Parathyroid adenoma (tissue), 2 donors: ENCODE data around the gene SRSF6.
"Not testable (repeated sequence)": the region's sequence is repeated elsewhere in the genome, so short reads cannot be mapped to it uniquely, and the experiment has no call there.

Experiments used
- H2AFZ ChIP-seq: fragments of 300-600 bp; sonication (generic); one replicate; pipeline ENCODE4 v1.7.0; 2017; ENCODE audit warnings: antibody characterized with exemption, mild to moderate bottlenecking
- H3K27ac ChIP-seq: fragments of 300-600 bp; sonication (generic); one replicate; pipeline ENCODE4 v1.7.0; 2017
- H3K27me3 ChIP-seq: fragments of 300-600 bp; sonication (generic); one replicate; pipeline ENCODE4 v1.7.0; 2017; ENCODE audit warnings: low read length; ENCODE audit not compliant: control insufficient read depth, insufficient read depth
- H3K36me3 ChIP-seq: fragments of 300-600 bp; sonication (generic); one replicate; pipeline ENCODE4 v1.7.0; 2017; ENCODE audit warnings: low read length; ENCODE audit not compliant: control insufficient read depth, insufficient read depth
- H3K4me1 ChIP-seq: fragments of 300-600 bp; sonication (generic); one replicate; pipeline ENCODE4 v1.7.0; 2017; ENCODE audit warnings: control low read depth
- H3K4me2 ChIP-seq: fragments of 300-600 bp; sonication (generic); one replicate; pipeline ENCODE4 v1.7.0; 2017; ENCODE audit warnings: low read length
- H3K4me3 ChIP-seq: fragments of 300-600 bp; sonication (generic); one replicate; pipeline ENCODE4 v1.7.0; 2017; ENCODE audit warnings: low read depth, low read length
- H3K79me2 ChIP-seq: fragments of 300-600 bp; sonication (generic); one replicate; pipeline ENCODE4 v1.7.0; 2017; ENCODE audit warnings: control low read depth
- H3K9ac ChIP-seq: fragments of 300-600 bp; sonication (generic); one replicate; pipeline ENCODE4 v1.7.0; 2017; ENCODE audit warnings: mild to moderate bottlenecking
- H3K9me3 ChIP-seq: fragments of 300-600 bp; sonication (generic); one replicate; pipeline ENCODE4 v1.7.0; 2017; ENCODE audit warnings: low read length; ENCODE audit not compliant: control insufficient read depth
- CTCF ChIP-seq: fragments of 300-600 bp; sonication (generic); IDR thresholded peaks from one replicate; pipeline ENCODE4 v1.7.0; 2017; ENCODE audit warnings: antibody characterized with exemption, mild to moderate bottlenecking
- donor health status: primary hyperparathyroidism.

SRSF6 gene

GRCh38 chr20:43416591-43417228, 41.0 kb upstream of the SRSF6 start:
- Histone ChIP-seq H3K36me3 (no peaks in the 10 kb centered on the region), H3K4me3 (no peak overlapping the region), H3K27ac (no peak overlapping the region), H3K79me2 (no peaks in the 10 kb centered on the region), H3K4me2 (no peak overlapping the region), H3K9me3 (no peaks in the 10 kb centered on the region), H2AFZ (no peak overlapping the region), H3K4me1 (no peaks in the 10 kb centered on the region), H3K9ac (no peak overlapping the region), H3K27me3 (no peaks in the 10 kb centered on the region)
- TF ChIP-seq CTCF = no peak

- Histone ChIP-seq H3K4me2 (no peak overlapping the region), H3K4me3 (no peak overlapping the region), H3K4me1 (no peaks in the 10 kb centered on the region), H3K79me2 (no peaks in the 10 kb centered on the region), H3K36me3 (no peaks in the 10 kb centered on the region), H2AFZ (no peak overlapping the region), H3K9me3 (no peaks in the 10 kb centered on the region), H3K27me3 (no peaks in the 10 kb centered on the region), H3K9ac (no peak overlapping the region), H3K27ac (no peak overlapping the region)
- TF ChIP-seq CTCF = no peak
Measured at GRCh38 chr20:43420192-43420591, 37.5 kb upstream of the SRSF6 start.

GRCh38 chr20:43420913-43421312, 36.8 kb upstream of the SRSF6 start:
- not testable (repeated sequence) for H3K9me3 ChIP-seq, H2AFZ ChIP-seq, H3K27ac ChIP-seq, H3K4me1 ChIP-seq, H3K4me3 ChIP-seq, H3K27me3 ChIP-seq, H3K4me2 ChIP-seq, H3K79me2 ChIP-seq, H3K36me3 ChIP-seq, H3K9ac ChIP-seq

- Histone ChIP-seq H3K36me3 (no peaks in the 10 kb centered on the region), H3K27me3 (no peaks in the 10 kb centered on the region), H3K4me2 (no peak overlapping the region), H3K9me3 (no peaks in the 10 kb centered on the region), H3K79me2 (no peaks in the 10 kb centered on the region), H3K4me3 (no peak overlapping the region), H3K27ac (no peak overlapping the region), H2AFZ (no peak overlapping the region), H3K4me1 (peaks cover 4% of the 10 kb centered on the region), H3K9ac (no peak overlapping the region)
- TF ChIP-seq CTCF = no peak
Measured at GRCh38 chr20:43426172-43426571, 31.5 kb upstream of the SRSF6 start.

GRCh38 chr20:43430265-43431133, 27.2 kb upstream of the SRSF6 start:
- Histone ChIP-seq H3K4me1 (peaks cover 2% of the 10 kb centered on the region), H2AFZ (no peak overlapping the region), H3K27me3 (no peaks in the 10 kb centered on the region), H3K79me2 (no peaks in the 10 kb centered on the region), H3K36me3 (no peaks in the 10 kb centered on the region), H3K4me2 (no peak overlapping the region), H3K9me3 (no peaks in the 10 kb centered on the region), H3K27ac (no peak overlapping the region), H3K9ac (no peak overlapping the region), H3K4me3 (no peak overlapping the region)
- no peak for TF ChIP-seq CTCF
